Bronchial epithelial cell (primary cell): Measurements from ENCODE around the gene SPINK14. TPM values are rescaled to one million over a fixed set of nuclear protein-coding genes. Genes with fewer than 3 reads are reported as not detected.

ENCODE experiments used
- DNase-seq: peaks from one replicate; pipeline ENCODE4 v3.0.0-alpha.2; 2010; ENCODE audit warnings: low read depth
- FAIRE-seq: peaks from 2 replicates; lab custom pipeline; 2011; peaks lifted over from hg19 to GRCh38; lab: Jason Lieb, UNC
- H3K27me3 ChIP-seq: 2 replicates; pipeline ENCODE4 v1.5.1; 2011; ENCODE audit warnings: low read length; ENCODE audit not compliant: control insufficient read depth, insufficient read depth
- H3K36me3 ChIP-seq: 2 replicates; pipeline ENCODE4 v1.5.1; 2011; ENCODE audit warnings: low read length; ENCODE audit not compliant: control insufficient read depth, insufficient read depth
- H3K4me3 ChIP-seq: 2 replicates; pipeline ENCODE4 v1.5.1; 2011; ENCODE audit warnings: mild to moderate bottlenecking, low read depth, low read length, control low read depth
- total RNA-seq: library from RNA; depleted of rRNA; stranded (reverse); fragments of >200 nt; gene quantifications from 2 replicates; pipeline ENCODE4 v1.2.1, GENCODE V29; 2014
- TF ChIP-seq, protein P1 (sequence below): IDR thresholded peaks from 2 replicates; pipeline ENCODE4 v1.5.1; 2011; ENCODE audit warnings: mild to moderate bottlenecking, moderate library complexity, low read length, control low read depth, inconsistent platforms; ENCODE audit not compliant: insufficient read depth, severe bottlenecking

SPINK14 gene
- total RNA-seq, 1 donor from 2014 or later = not detected

GRCh38 chr5:148141645-148142044, 26.7 kb upstream of the SPINK14 start:
- Histone ChIP-seq H3K36me3 (no peaks in the 10 kb centered on the region), H3K4me3 (no peak overlapping the region), H3K27me3 (no peaks in the 10 kb centered on the region)
- TF ChIP-seq, protein P1, sequence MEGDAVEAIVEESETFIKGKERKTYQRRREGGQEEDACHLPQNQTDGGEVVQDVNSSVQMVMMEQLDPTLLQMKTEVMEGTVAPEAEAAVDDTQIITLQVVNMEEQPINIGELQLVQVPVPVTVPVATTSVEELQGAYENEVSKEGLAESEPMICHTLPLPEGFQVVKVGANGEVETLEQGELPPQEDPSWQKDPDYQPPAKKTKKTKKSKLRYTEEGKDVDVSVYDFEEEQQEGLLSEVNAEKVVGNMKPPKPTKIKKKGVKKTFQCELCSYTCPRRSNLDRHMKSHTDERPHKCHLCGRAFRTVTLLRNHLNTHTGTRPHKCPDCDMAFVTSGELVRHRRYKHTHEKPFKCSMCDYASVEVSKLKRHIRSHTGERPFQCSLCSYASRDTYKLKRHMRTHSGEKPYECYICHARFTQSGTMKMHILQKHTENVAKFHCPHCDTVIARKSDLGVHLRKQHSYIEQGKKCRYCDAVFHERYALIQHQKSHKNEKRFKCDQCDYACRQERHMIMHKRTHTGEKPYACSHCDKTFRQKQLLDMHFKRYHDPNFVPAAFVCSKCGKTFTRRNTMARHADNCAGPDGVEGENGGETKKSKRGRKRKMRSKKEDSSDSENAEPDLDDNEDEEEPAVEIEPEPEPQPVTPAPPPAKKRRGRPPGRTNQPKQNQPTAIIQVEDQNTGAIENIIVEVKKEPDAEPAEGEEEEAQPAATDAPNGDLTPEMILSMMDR = no peak
- DNase-seq (no peak), FAIRE-seq (no peak)

DNA sequence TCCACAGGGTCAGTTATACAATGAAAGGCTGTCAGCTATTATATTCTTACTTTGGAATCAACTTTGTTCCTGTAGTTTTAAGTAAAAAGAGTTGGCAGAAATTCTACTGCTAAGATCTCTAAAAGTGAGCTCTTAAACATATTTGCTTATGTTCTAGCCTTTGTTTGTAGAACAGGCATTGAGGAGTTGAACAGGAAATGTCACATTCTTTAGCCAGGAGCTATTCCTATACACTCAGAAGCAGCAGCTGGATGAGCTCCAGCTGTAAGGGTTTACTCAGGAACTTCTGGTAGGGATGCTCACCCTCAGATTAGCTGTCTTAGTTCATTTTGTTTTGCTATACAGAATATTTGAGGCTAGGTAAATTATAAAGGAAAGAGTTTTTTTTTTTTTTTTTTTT, 22.4 kb upstream of the SPINK14 start:
- Histone ChIP-seq H3K36me3 (no peaks in the 10 kb centered on the region), H3K27me3 (no peaks in the 10 kb centered on the region), H3K4me3 (no peak overlapping the region)
- FAIRE-seq (peak; percentile 82), DNase-seq (peak; percentile 96)
- TF ChIP-seq, protein P1 = no peak

DNA sequence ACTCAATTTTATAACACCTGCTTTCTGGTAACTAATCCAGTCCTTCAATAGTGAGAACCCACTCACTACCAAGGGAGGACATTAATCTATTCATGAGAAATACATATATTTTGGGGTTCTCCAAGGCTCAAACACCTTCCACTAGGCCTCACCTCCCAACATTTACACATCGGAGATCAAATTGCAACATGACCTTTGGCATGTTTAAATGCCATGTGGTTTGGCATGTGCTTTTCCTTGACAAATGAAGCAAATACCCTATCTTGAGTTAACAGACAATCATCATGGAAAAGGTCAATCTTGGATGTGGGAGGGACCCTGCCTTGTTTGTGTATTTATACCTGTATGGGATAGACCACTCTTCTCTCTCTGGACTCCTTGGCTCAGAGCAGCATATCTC, 21.9 kb upstream of the SPINK14 start:
- no peak for DNase-seq
- Histone ChIP-seq H3K4me3 (no peak overlapping the region), H3K36me3 (no peaks in the 10 kb centered on the region), H3K27me3 (no peaks in the 10 kb centered on the region)
- FAIRE-seq = no peak
- TF ChIP-seq, protein P1 = no peak

GRCh38 chr5:148147415-148147814, 20.9 kb upstream of the SPINK14 start:
- FAIRE-seq (no peak), DNase-seq (peak; percentile 82)
- TF ChIP-seq, protein P1 = no peak
- Histone ChIP-seq H3K36me3 (no peaks in the 10 kb centered on the region), H3K27me3 (no peaks in the 10 kb centered on the region), H3K4me3 (no peak overlapping the region)

GRCh38 chr5:148151872-148152271, 16.5 kb upstream of the SPINK14 start:
- FAIRE-seq = no peak
- TF ChIP-seq, protein P1 = no peak

GRCh38 chr5:148152781-148153180, 15.6 kb upstream of the SPINK14 start:
- no peak for DNase-seq
- TF ChIP-seq, protein P1 = no peak
- no peaks in the 10 kb centered on the region for H3K27me3 ChIP-seq
- H3K36me3 ChIP-seq = no peaks in the 10 kb centered on the region
- FAIRE-seq = no peak
- H3K4me3 ChIP-seq = no peak overlapping the region

More at GRCh38 chr5:148151872-148152271, 16.5 kb upstream of the SPINK14 start:
- peak; percentile 25 for DNase-seq
- Histone ChIP-seq H3K36me3 (no peaks in the 10 kb centered on the region), H3K4me3 (no peak overlapping the region), H3K27me3 (no peaks in the 10 kb centered on the region)
